ENCODE results near the gene LRRC36. TPM values are rescaled to one million over a fixed set of nuclear protein-coding genes. Genes with fewer than 3 reads are reported as not detected.
A peak's percentile ranks its signal among the peaks of the same experiment; 100 is the strongest.
"Not testable (repeated sequence)": the region's sequence is repeated elsewhere in the genome, so short reads cannot be mapped to it uniquely, and the experiment has no call there.

Gene LRRC36
- total RNA-seq, 2 experiments from 2014 or later, result 0.81 to 0.90 TPM

DNA sequence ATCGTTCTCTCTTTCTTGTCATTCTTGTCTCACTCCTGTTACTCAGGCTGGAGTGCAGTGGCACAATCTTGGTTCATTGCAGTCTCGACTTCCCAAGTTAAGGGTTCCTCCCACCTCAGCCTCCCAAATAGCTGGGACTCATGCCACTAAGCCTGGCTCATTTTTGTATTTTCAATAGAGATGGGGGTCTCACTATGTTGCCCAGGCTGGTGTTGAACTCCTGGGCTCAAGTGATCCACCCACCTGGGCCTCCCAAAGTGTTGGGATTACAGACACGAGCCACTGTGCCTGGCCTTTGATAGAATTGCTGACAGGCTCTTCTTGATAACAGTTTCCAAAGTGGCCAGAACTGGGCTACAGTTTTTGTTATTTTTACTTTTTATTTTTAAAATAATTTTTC is 34.4 kb downstream of the LRRC36 start:
- Mint-ChIP-seq H3K4me1 (ENCODE audit: low read depth) (peaks cover 7% of the 10 kb centered on the region), H3K27ac (no peak overlapping the region), H3K36me3 (ENCODE audit: low read depth) (no peaks in the 10 kb centered on the region), H3K27me3 (peaks cover 9% of the 10 kb centered on the region), H3K4me3 (no peak overlapping the region), H3K9me3 (no peaks in the 10 kb centered on the region)
- TF ChIP-seq, protein P1, sequence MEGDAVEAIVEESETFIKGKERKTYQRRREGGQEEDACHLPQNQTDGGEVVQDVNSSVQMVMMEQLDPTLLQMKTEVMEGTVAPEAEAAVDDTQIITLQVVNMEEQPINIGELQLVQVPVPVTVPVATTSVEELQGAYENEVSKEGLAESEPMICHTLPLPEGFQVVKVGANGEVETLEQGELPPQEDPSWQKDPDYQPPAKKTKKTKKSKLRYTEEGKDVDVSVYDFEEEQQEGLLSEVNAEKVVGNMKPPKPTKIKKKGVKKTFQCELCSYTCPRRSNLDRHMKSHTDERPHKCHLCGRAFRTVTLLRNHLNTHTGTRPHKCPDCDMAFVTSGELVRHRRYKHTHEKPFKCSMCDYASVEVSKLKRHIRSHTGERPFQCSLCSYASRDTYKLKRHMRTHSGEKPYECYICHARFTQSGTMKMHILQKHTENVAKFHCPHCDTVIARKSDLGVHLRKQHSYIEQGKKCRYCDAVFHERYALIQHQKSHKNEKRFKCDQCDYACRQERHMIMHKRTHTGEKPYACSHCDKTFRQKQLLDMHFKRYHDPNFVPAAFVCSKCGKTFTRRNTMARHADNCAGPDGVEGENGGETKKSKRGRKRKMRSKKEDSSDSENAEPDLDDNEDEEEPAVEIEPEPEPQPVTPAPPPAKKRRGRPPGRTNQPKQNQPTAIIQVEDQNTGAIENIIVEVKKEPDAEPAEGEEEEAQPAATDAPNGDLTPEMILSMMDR (IDR thresholded peaks at IDR 0.05), result no peak
- ATAC-seq (no peak), DNase-seq (no peak)
- POLR2A ChIA-PET, result interaction anchor here (1.2 kb wide), 1 partner anchor 20 kb away, joined by 3 read pairs; no protein-coding TSS in a partner anchor
- CTCF ChIA-PET, result interaction anchor here (1.6 kb wide), 1 partner anchor 33 kb away, joined by 5 read pairs; no protein-coding TSS in a partner anchor
- intact Hi-C loops (cut with micrococcal nuclease), result no loop called here

DNA sequence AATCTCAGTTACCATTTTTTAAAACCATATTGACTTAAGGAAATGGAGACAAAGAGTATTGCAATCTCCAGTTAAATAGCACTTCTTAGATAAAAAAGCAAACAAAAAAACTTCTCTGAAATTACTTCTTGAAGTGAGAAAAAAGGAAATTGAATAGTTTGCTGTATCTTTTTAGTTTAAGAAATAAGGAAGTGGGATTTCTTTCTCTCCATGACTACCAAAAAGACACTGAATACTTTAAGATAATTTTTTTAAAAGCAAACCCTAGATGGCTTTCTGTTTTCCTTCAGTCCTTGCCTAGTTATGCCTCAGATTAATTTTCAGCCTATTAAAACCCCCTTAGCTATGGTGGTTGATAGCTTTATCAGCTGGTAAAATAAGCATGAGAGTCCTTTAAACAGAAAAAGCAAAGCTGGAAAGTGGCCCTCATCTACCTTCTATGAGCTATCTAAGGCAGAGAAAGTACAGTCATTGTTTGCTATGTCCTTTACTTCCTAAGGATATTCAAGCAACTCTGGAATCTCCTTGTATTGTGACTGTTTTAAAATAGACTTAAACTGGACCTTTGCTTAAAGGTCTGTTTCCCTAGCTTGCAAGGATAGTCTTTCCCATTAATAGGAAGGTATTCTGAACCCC is 38.1 kb downstream of the LRRC36 start:
- POLR2A ChIA-PET, result no interaction called here

DNA sequence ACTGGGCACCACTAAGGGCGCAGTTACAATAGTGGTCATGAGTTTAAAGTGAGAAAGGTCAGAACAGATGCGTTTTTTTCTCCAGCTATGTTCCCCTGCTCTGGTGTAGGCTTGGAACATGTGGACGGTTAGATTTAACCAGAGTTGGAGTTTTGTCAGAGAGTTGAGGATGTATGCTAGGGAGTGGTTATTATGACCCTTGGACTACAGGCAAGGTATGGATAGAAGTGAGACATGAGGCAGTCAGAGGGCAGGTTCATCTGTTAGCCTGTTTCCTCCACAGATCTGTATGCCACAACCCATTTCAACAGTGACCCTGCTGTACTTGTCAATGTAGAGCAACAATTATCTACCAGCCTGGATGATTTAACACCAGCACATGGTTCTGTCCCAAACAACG is 44.0 kb downstream of the LRRC36 start:
- Mint-ChIP-seq H3K4me3 (no peak overlapping the region), H3K27ac (no peak overlapping the region), H3K4me1 (ENCODE audit: low read depth) (no peaks in the 10 kb centered on the region), H3K36me3 (ENCODE audit: low read depth) (no peaks in the 10 kb centered on the region), H3K9me3 (no peaks in the 10 kb centered on the region), H3K27me3 (peaks cover 1% of the 10 kb centered on the region)
- intact Hi-C loops (cut with micrococcal nuclease), result no loop called here
- DNase-seq, result no peak
- TF ChIP-seq, protein P1 (IDR thresholded peaks at IDR 0.05), result no peak
- ChIA-PET CTCF (no interaction called here), POLR2A (interaction anchor here (0.7 kb wide), 1 partner anchor 46 kb away, joined by 3 read pairs; no protein-coding TSS in a partner anchor)
- ATAC-seq, result no peak

More for the DNA sequence above, 38.1 kb downstream of the LRRC36 start:
- DNase-seq, result no peak
- H3K36me3 Mint-ChIP-seq (ENCODE audit: low read depth), result no peaks in the 10 kb centered on the region
- peaks cover 4% of the 10 kb centered on the region for H3K27me3 Mint-ChIP-seq
- no peaks in the 10 kb centered on the region for H3K9me3 Mint-ChIP-seq
- CTCF ChIA-PET, result interaction anchor here (0.8 to 2.1 kb wide), 6 partner anchors 15 to 80 kb away, joined by 3 to 5 read pairs (median 4); no protein-coding TSS in a partner anchor
- no peak overlapping the region for H3K27ac Mint-ChIP-seq
- ATAC-seq, result no peak
- H3K4me1 Mint-ChIP-seq (ENCODE audit: low read depth), result peaks cover 5% of the 10 kb centered on the region
- TF ChIP-seq, protein P1 (IDR thresholded peaks at IDR 0.05), result no peak
- H3K4me3 Mint-ChIP-seq, result no peak overlapping the region
- intact Hi-C loops (cut with micrococcal nuclease), result no loop called here

DNA sequence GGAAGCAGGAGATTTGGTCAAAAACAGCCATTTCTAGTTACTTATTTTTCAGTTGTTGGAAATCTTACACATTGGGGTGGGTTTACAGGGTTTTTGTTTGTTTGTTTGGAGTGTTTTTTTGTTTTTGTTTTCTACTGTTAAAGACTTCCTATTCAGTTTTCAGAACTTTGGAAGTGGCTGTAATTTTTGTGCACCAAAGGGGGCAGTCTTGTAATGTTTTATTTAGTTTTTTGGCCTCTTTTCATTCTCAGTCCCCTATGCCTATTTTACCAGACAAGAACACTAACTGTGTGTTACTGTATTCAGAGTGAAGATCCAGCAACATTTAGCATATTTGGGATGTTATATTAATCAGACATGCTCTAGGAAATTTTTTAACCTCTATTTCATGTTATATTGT is 46.0 kb downstream of the LRRC36 start:
- no peaks in the 10 kb centered on the region for H3K36me3 Mint-ChIP-seq (ENCODE audit: low read depth)
- no peak for ATAC-seq
- H3K9me3 Mint-ChIP-seq, result no peaks in the 10 kb centered on the region
- H3K27ac Mint-ChIP-seq, result no peak overlapping the region
- POLR2A ChIA-PET, result no interaction called here
- H3K27me3 Mint-ChIP-seq, result peaks cover 3% of the 10 kb centered on the region
- intact Hi-C loops (cut with micrococcal nuclease), result no loop called here
- no peak for DNase-seq
- CTCF ChIA-PET, result interaction anchor here (1.1 to 2.0 kb wide), 5 partner anchors 9 to 185 kb away, joined by 3 to 6 read pairs (median 5); no protein-coding TSS in a partner anchor
- TF ChIP-seq, protein P1 (IDR thresholded peaks at IDR 0.05), result peak; percentile 48
- no peaks in the 10 kb centered on the region for H3K4me1 Mint-ChIP-seq (ENCODE audit: low read depth)
- H3K4me3 Mint-ChIP-seq, result no peak overlapping the region

DNA sequence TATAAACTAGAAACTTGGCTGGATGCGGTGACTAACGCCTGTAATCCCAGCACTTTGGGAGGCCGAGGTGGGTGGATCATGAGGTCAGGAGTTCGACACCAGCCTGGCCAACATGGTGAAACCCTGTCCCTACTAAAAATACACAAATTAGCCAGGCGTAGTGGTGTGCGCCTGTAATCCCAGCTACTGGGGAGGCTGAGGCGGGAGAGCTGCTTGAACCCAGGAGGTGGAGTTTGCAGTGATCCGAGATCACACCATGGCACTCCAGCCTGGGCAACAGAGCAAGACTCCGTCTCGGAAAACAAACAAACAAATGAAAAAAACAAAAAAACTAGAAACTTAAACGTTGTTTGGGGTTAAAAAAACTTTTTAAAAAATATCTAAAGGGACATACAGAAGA is 49.4 kb downstream of the LRRC36 start:
- H3K36me3 Mint-ChIP-seq (ENCODE audit: low read depth); ATAC-seq; POLR2A ChIA-PET; H3K9me3 Mint-ChIP-seq; intact Hi-C loops (cut with micrococcal nuclease); H3K27ac Mint-ChIP-seq; H3K4me3 Mint-ChIP-seq; H3K27me3 Mint-ChIP-seq; H3K4me1 Mint-ChIP-seq (ENCODE audit: low read depth); DNase-seq: not testable (repeated sequence)
- CTCF ChIA-PET, result interaction anchor here (1.4 kb wide), 1 partner anchor 49 kb away, joined by 4 read pairs; the partner anchor contains the start of genes KCTD19 and LRRC36

All from activated CD8-positive, alpha-beta T cell treated with anti-CD3 and anti-CD28 coated beads for 36 hours (primary cell).